ENCODE results near the gene NHLH1. TPM values are rescaled to one million over a fixed set of nuclear protein-coding genes. Genes with fewer than 3 reads are reported as not detected.

Gene NHLH1
- total RNA-seq, 1 donor from 2014 or later, result not detected

DNA sequence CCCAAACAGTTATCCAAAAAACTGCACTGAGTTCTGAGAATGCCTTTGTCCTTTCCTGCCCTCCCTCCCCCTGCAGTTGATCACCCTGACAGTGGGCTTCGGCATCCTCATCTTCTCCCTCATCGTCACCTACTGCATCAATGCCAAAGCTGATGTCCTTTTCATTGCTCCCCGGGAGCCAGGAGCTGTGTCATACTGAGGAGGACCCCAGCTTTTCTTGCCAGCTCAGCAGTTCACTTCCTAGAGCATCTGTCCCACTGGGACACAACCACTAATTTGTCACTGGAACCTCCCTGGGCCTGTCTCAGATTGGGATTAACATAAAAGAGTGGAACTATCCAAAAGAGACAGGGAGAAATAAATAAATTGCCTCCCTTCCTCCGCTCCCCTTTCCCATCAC is 8.8 kb upstream of the NHLH1 start:
- DNase-seq (ENCODE audit: low read depth in 2 of 2), result no peak

DNA sequence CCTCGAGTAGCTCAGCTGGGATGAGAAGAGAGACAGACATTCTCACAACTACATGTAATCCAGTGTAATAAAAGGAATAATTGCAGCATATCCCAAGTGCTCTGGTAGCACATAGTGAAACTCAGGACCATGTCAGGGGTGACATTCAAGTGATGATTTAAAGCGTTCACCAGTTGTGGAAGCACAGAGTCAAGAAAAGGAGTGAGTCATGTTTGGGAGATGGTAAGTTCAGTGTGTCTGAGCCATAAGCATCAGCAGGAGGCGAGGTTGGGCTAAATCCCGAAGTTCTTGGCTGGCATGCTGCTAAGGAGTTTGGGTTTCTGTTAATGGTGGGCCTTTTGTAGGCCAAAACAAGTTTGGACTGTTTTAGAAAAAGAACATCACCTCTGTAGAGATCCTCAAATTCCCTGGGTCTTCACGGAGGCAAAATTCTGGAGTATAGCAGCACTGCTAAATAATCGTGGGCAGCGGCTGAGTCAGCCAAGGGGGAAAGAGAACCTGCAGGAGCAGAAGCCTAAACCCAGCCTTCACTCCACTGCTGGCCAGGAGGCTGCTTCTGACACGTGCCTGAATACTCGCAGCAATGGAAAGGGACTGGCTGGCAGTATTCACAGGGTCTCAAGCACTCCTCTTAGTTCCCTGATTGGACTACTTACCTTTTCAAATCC is 7.2 kb upstream of the NHLH1 start:
- no peak for DNase-seq (ENCODE audit: low read depth in 2 of 2)

DNA sequence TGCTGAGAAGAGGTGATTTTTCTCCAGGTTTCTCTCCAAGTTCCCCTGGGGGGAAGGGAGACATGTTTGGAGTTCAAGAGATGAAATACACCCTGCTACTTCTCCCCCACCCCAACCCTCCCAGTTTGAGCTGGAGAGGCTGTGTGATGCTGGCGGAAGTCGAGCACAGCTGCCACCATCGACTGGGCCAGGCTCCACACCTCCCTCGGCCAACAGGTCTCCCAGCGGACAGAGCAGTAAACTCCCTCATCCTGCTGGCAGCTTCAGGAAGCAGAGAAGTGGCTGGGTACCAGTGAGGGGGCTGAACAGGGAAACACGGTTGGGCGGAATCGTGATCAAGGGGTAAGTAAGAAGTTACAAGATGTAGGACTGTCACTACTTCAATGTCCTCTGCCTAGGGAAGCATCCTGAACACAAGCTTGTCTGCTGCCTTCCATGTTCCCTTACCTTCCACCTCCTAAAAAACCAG is 6.6 kb upstream of the NHLH1 start:
- no peak for DNase-seq (ENCODE audit: low read depth in 2 of 2)

DNA sequence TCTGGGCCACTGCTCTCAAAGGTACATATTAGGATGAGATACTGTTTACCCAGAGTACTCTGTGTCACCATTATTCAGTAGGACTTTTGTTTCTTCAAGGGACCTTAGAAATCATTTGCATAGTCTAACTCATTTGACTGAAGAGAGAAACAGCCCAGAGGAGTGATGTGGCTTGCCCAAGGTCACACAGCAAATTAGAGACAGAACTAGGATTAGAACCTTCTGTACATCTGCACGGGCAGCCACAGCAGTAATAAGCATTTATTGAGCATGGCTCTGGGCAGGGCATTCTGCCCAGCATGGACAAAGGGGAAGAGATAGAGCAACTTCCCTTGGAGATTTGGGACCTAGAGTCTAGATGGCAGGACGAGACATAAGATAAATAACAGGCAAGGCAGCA is 5.7 kb upstream of the NHLH1 start:
- no peak for DNase-seq (ENCODE audit: low read depth in 2 of 2)

DNA sequence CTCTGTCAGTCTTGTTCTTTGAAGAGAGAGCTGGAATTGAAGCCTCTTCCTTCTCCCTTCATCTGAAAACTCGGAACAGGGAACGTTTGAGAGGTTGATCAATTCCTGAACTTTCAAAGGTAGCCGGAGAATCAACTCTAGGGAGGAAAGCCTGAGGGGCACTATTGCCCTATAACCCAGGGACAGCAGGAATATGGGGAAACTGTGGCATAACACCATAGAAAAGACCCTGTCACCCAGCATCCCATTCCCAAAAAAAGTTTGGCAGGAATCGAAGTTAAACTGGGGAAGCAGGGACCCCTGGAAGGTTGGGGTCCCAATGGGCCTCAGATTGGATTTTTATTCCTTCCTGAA is 5.1 kb upstream of the NHLH1 start:
- no peak for DNase-seq (ENCODE audit: low read depth in 2 of 2)

DNA sequence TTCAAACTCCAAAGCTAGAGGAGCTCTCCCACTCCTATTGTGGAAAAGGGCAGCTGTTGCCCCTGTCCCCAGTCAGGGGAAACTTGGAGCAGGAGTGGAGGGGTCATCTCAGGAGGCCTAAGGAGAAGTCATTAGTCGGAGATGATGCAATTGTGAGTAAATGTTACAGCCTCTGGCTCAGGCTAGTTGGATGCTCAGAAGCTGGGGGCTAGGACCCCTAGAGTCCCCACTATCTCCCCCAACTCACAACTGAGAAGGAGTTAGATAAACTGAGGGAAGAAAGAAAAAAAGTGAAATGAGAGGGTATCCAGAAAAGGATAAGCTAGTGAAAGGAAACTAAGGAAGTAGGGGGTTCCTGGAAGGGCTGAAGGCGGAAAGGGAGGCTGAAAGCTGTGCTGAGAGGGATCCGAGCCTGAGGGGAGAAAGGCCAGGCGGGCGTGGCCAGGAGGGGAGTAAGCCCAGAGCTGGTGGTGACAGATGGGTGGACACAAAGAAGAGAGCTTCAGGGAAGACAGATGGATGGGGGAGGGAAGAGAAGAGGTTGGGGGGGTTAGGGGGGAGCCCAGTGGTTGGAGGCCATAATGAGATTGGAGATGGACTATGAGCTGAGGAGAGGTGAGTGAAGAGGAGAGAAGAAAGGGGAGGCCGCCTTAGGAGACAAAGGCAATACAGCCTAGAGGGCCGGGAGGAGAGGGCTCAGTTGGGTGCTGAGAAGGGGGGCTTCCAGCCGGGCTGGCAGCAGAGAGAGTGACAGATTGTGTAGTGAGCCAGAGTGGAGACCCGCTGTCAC is 4.5 kb upstream of the NHLH1 start:
- DNase-seq (ENCODE audit: low read depth in 2 of 2), result no peak

DNA sequence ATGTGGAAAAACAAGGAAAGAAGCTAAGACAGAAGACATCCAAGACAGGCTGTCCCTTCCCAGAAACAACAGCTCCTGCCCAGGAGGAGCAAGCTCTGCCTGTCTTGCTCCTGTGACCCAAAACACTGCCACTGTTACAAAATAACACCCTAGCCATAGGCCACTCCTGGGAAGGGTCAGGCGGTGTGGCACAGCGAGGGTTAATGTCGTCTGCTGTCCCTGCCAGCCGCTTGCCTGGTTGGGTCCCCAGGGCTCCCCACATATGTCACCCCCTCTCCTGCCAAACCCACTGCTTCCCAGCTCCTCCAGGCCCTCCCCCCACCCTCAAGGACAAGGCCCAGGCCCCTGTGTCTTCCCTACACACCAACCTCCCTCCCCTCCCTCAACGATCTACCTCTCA is 3.9 kb upstream of the NHLH1 start:
- DNase-seq (ENCODE audit: low read depth in 2 of 2), result no peak

DNA sequence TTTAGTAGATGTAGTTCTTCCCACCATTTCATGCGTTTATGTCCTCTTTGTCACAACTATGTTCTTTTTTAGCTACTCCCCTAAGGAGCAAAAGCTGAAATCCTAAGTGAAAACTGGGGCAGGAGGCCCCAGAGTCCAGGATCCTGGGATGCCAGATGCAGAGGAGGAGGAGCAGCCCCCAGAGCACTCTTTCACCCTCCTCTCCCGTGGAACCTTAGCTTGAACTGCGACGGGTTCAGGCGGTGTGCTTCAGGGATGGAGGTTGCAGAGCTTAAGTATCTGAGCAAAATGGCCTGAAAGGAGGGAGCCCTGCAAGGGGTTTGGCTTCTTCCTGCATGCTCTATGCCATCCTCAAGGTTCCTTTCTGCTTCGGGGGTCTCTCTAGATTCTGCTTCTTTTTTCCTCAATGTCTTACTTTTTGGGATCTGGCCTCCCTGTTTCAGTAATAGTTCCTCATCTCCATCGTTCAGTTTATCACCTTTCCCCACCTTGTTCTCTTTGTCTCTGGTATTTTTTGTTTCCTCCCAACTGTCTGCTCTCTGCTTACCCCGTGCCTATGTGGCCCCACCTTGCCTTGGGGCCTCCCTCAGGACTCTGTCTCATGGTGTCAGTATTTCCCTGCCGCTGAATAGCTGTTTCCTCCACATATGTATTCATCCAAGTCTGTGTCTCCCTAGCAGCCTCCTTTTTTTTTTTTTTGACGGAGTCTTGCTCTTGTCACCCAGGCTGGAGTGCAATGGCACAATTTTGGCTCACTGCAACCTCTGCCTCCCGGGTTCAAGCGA is 2.7 kb upstream of the NHLH1 start:
- no peak for DNase-seq (ENCODE audit: low read depth in 2 of 2)

DNA sequence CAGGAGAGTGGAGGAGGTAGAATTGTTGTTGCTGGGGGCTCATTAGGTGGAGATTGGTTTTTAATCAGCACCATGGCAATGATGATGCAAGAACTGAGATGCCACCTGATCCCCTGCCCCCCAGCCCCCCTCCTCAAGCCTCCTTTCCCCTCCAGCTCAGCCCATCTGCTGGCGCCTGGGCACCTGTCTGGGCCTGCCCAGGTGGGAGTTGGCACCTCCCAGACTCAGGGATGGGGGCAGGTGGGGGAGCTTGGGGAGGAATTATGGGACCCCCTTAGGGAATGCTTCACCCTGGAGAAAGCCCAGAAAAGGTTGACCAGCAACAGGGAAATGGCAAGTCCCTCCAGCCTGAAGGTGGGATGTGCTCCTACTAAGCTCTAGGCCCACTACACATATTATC is 1.5 kb upstream of the NHLH1 start:
- no peak for DNase-seq (ENCODE audit: low read depth in 2 of 2)

DNA sequence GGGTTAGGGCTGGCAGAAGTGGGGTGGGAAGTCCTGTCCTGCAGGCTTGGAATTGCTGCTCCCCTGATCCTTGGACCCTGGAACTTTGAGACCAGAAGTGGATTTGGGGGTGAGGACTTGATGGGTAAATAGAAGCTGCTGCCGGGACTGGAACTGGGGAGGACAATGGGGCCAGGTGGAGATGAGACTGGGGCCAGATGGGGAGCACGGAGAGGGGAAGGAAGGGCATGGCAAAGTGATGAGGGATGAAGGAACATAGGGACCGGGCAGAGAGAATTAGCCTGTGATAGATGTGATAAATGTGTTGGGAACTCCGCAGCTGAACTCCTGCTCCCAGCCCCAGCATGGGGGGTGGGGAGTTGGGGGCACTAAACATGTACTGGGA is 637 bp downstream of the NHLH1 start:
- DNase-seq (ENCODE audit: low read depth in 2 of 2), result no peak

DNA sequence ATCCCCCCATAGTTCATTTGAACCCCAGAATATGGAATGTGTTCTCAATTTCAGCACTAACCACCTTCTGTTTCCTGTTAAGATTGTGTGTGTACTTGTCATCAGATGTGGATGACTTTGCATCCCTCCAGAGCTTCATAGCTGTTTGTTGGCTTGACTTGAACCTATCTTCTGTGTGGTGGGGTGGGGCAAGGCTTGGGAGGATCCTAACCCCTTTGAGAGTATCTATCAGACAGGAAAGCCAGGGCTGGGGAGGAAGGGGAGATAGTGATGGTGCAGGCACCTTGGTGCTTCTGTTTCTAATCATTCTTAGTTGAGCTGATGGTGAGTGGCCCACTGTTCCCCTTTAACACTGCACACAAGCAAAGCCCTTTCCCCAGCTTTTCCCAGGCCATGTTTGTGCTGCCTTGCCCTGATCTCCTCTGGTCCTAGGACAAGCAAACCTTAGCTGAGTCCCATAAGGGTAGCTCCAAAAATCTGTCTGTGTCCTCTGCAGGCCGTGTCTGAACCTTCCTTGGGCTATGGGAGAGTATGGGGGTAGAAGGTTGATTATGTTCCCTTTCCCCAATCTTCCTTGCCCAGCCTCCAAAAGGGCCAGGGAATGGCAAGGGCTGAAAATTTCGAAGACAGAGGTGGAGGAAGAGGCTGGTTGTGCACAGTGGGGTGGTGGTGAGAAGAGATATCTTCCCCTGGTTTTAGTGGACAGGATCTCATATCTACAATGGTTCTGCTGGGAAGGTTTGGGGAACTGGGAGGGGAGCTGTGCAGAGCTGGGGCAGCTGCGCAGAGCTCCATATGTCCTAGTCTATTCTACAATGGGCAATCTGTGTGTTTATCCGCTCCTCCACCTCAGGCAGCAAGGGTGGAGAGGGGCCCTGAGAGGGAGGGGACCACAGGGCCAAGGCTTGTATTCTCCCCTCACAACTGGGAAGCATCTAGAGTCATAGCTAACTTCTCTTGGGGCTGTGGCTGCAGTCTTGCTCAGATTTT is 1.4 kb downstream of the NHLH1 start:
- no peak for DNase-seq (ENCODE audit: low read depth in 2 of 2)

DNA sequence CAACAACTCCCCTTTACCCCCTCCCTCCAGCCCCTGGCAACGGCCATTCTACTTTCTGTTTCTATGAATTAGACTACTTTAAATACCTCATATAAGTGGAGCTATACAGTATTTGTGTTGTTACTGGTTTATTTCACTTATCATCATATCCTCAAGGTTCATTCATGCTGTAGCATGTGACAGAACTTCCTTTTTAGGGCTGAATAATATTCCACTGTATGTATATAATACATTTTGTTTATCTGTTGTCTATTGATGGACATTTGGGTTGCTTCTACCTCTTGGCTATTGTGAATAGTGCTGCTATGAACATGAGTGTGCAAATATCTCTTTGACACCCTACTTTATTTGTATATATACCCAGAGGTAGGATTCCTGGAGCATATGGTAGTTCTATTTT is 2.2 kb downstream of the NHLH1 start:
- DNase-seq (ENCODE audit: low read depth in 2 of 2), result no peak

DNA sequence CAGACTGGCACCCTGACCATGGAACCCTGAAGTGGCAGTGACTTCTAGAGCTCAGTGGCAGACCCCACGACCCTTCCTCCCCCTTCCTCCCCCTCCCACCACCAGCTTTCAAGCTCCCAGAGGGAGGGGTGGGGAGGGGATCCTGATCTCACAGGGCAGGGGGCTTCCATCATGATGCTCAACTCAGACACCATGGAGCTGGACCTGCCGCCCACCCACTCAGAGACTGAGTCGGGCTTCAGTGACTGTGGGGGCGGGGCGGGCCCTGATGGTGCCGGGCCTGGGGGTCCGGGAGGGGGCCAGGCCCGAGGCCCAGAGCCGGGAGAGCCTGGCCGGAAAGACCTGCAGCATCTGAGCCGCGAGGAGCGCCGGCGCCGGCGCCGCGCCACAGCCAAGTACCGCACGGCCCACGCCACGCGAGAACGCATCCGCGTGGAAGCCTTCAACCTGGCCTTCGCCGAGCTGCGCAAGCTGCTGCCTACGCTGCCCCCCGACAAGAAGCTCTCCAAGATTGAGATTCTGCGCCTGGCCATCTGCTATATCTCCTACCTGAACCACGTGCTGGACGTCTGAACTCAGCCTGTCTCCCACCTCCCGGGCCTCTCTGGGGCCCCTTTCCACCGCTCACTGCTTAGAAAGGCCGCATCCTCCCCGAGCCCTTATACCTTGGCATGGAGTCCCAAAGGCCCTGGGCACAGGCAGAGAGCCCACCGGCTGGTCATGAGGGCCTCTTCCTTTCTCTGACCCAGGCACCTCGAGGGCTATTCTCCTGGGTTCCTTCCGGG is 3.9 kb downstream of the NHLH1 start:
- DNase-seq (ENCODE audit: low read depth in 2 of 2), result no peak

DNA sequence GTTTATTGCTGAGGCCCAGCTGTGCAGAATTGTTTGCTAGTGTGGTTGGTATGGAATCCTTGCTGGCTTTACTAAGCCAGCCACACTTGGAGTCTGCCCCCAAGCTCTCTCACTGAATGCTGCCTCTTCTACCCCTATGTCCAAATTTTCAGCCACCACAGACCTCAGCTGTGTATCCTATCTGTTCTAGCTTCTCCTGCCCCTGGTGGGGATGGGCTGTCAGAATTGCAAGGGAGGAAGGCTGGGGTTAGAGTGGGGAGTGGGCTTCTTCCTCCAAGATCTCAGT is 4.4 kb downstream of the NHLH1 start:
- no peak for DNase-seq (ENCODE audit: low read depth in 2 of 2)

DNA sequence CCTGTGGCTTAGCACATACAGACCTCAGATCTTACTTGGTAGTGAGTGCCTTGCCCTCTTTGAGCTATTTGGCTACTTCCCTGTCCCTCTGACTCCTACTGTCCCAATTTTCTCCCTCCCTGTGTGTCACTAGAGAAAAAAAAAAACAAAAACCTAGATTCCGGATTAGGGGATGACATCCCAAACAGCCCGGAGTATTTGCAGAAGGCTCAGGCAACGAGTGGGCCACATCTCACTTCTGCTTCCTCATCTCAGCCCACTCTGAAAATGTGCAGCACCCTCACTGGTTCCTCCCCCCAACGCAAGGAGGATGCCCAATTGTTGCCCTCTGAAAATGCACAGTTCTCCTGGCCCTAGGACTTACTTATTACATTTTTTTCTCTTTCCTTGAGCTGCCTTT is 4.9 kb downstream of the NHLH1 start:
- no peak for DNase-seq (ENCODE audit: low read depth in 2 of 2)

DNA sequence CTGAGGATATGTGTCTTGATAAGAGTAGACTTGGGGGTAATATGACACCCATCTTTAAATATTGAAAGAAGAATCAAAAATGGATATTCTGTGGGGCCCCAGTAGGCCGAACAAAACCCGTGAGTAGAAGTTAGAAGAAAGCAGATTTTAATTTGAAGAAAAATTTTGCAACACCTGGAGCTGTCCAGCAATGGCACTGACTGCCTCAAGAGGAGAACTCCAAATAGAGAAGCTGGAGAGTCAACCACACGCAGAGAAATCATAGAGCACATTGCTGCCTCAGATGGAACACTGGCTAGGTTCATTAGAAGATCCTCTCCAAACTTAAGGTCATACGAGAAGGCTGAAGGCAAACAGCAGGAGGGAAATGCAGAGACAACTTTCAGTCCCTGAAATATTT is 6.8 kb downstream of the NHLH1 start:
- no peak for DNase-seq (ENCODE audit: low read depth in 2 of 2)

DNA sequence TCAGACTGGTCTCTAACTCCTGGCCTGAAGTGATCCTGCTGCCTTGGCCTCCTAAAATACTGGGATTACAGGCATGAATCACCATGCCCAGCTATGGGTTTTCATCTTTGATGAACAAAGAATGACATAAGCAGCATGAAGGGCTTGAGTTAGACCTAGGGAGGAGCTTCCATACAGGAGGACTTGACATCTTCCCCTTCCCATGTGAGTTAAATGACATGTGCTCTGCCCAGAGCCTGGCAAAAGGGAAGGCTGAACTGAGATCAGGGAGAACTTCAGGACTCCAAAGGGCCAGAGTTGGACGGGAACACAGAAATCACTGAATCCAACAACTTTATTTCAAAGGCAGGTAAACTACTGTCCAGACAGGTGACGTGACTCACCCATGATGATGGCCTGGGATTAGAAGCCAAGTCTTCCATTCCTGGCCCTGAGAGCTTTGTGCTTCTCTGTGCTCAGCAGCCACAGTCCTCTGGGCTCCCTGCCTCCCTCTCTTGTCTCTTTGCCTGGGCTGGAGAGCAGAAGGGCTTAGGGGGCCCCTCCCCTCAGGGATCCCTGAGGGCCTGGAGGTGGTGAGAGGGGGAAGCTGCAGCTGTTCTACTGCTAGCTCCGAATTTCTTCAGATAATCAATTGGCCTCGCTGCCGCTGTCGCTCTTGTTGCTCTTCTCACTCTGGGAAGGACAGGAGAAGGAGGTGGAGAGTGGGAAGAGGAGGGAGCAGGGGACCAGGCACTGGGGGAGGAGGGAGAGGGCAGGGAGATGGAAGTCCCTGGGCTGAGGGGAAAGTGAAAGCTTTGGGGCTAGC is 7.6 kb downstream of the NHLH1 start:
- no peak for DNase-seq (ENCODE audit: low read depth in 2 of 2)

DNA sequence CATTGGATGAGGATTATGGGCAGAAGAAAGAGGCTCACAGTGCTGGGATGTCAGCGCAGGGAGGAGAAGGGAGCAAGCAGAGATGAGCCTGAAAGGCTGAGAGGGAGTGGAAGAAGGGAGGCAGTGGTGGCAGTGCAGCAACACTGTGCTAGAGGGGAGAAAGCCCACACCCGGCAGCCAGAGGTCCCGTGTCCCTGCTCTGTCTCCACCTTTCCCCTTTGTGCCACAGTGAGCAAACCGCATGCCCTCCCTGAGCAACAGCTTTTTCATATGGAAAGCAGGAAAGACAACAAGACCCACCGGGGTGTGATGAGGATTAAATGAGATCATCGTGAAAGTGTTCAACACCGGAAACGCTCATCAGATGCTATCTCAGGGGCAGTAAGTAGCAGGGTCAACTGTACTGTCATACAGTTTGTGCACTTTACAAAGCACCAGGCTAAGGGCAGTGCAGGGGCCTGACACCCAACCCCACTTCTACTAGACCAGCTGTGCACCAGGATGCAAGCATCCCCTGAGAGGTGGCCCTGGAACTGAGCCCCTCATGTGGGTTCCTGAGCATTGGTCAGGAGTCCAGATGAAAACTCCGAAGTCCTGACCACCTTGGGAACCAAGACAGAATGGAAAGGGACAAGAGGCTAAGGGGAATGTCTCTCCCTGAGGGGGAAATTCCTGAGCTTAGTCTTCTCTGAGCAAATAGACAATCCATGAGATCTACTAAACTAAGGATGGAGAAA is 9.1 kb downstream of the NHLH1 start:
- DNase-seq (ENCODE audit: low read depth in 2 of 2), result peak in 1 of 2 donors; percentile 31

DNA sequence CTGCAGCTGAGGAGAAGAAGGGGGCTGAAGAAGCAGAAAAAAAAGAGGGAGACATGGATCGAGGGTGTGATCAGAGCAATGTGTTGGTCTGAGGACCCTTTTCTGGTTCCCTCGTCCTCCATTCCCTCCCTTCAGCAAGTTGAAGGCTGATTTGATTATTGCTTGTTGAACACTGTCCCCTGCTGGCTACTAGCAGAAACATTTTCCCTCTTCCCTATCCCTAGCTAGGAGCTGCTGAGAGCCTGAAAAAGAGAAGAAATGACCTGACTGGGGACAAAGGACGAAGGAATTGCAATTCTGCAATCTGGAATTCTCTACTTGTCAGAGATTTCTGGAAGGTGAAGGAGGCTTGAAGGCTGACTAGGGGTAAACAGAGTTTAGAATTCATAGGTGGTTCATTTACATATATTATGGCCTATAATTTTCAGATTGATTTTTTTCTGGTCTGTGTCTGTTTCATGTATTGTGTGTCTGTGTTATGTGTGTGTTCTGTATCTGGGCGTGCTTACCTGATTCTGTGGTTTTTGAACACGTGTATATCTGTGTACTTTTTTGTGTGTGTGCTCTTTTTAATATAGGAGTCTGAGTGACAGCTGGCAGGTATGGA is 9.8 kb downstream of the NHLH1 start:
- DNase-seq (ENCODE audit: low read depth in 2 of 2), result peak; percentile 65 to 77
